H9 (cell line): ENCODE data around the gene C1QTNF1. TPM values are rescaled to one million over a fixed set of nuclear protein-coding genes. Genes with fewer than 3 reads are reported as not detected.
A peak's percentile ranks its signal among the peaks of the same experiment; 100 is the strongest.

ENCODE experiments used
- DNase-seq: peaks from one replicate; pipeline ENCODE4 v3.0.0-alpha.2; 2017
- H2AFZ ChIP-seq: one replicate; pipeline ENCODE4 v1.6.1; 2013; ENCODE audit warnings: mild to moderate bottlenecking, low read length, control low read depth, moderate library complexity
- H2AK5ac ChIP-seq: 2 replicates; pipeline ENCODE4 v1.6.1; 2013; ENCODE audit warnings: low read length, control low read depth, mixed read lengths; ENCODE audit not compliant: insufficient read length
- H2BK120ac ChIP-seq: one replicate; pipeline ENCODE4 v1.6.1; 2013; ENCODE audit warnings: low read depth, mild to moderate bottlenecking, low read length, control low read depth, inconsistent platforms; ENCODE audit not compliant: poor library complexity, severe bottlenecking
- H2BK12ac ChIP-seq: 2 replicates; pipeline ENCODE4 v1.6.1; 2013; ENCODE audit warnings: low read length, control low read depth, mixed read lengths, low read depth; ENCODE audit not compliant: insufficient read length
- H2BK15ac ChIP-seq: 2 replicates; pipeline ENCODE4 v1.6.1; 2013; ENCODE audit warnings: low read depth, low read length, control low read depth
- H2BK20ac ChIP-seq: one replicate; pipeline ENCODE4 v1.6.1; 2013; ENCODE audit warnings: low read depth, mild to moderate bottlenecking, low read length, control low read depth, inconsistent platforms; ENCODE audit not compliant: poor library complexity, severe bottlenecking
- H2BK5ac ChIP-seq: 2 replicates; pipeline ENCODE4 v1.6.1; 2013; ENCODE audit warnings: low read length, control low read depth, mixed read lengths; ENCODE audit not compliant: insufficient read length
- H3K14ac ChIP-seq: 2 replicates; pipeline ENCODE4 v1.6.1; 2013; ENCODE audit warnings: low read length, control low read depth; ENCODE audit not compliant: insufficient read depth
- H3K18ac ChIP-seq: 2 replicates; pipeline ENCODE4 v1.6.1; 2013; ENCODE audit warnings: low read depth, mild to moderate bottlenecking, mixed read lengths, low read length, control low read depth; ENCODE audit not compliant: insufficient read length
- H3K23ac ChIP-seq: 2 replicates; pipeline ENCODE4 v1.6.1; 2013; ENCODE audit warnings: low read length, control low read depth, mixed read lengths, low read depth; ENCODE audit not compliant: insufficient read length
- H3K23me2 ChIP-seq: 2 replicates; pipeline ENCODE4 v1.6.1; 2013; ENCODE audit warnings: low read depth, mild to moderate bottlenecking, mixed read lengths, low read length, control low read depth; ENCODE audit not compliant: insufficient read length, poor library complexity, severe bottlenecking
- H3K27ac ChIP-seq: 2 replicates; pipeline ENCODE4 v1.5.1; 2013; ENCODE audit warnings: low read length, control low read depth, mixed read lengths, low read depth; ENCODE audit not compliant: insufficient read length
- H3K27me3 ChIP-seq: 2 replicates; pipeline ENCODE4 v1.6.1; 2013; ENCODE audit warnings: low read length, control low read depth, inconsistent platforms; ENCODE audit not compliant: insufficient read depth
- H3K4ac ChIP-seq: 2 replicates; pipeline ENCODE4 v1.6.1; 2013; ENCODE audit warnings: low read depth, mild to moderate bottlenecking, control low read depth, inconsistent platforms, low read length, moderate library complexity
- H3K4me1 ChIP-seq: 2 replicates; pipeline ENCODE4 v1.6.1; 2013; ENCODE audit warnings: low read length, control low read depth, inconsistent platforms; ENCODE audit not compliant: insufficient read depth
- H3K4me2 ChIP-seq: 2 replicates; pipeline ENCODE4 v1.6.1; 2013; ENCODE audit warnings: low read length, control low read depth, mixed read lengths; ENCODE audit not compliant: insufficient read length, insufficient read depth
- H3K56ac ChIP-seq: 2 replicates; pipeline ENCODE4 v1.6.1; 2013; ENCODE audit warnings: low read depth, mild to moderate bottlenecking, mixed read lengths, low read length, control low read depth; ENCODE audit not compliant: insufficient read length
- H3K79me1 ChIP-seq: 2 replicates; pipeline ENCODE4 v1.6.1; 2013; ENCODE audit warnings: low read depth, mild to moderate bottlenecking, moderate library complexity, low read length, control low read depth, inconsistent platforms; ENCODE audit not compliant: insufficient read depth, poor library complexity, severe bottlenecking
- H3K79me2 ChIP-seq: 2 replicates; pipeline ENCODE4 v1.6.1; 2013; ENCODE audit warnings: low read length, control low read depth, inconsistent platforms; ENCODE audit not compliant: insufficient read depth
- H3K9ac ChIP-seq: 2 replicates; pipeline ENCODE4 v1.6.1; 2013; ENCODE audit warnings: low read length, control low read depth, mixed read lengths; ENCODE audit not compliant: insufficient read length; ENCODE audit errors: extremely low read depth
- H3K9me3 ChIP-seq: one replicate; pipeline ENCODE4 v1.6.1; 2013; ENCODE audit warnings: low read depth, low read length, inconsistent platforms; ENCODE audit not compliant: control insufficient read depth
- H3T11ph ChIP-seq: one replicate; pipeline ENCODE4 v1.6.1; 2013; ENCODE audit warnings: mild to moderate bottlenecking, low read length, control low read depth, inconsistent platforms
- H4K20me1 ChIP-seq: one replicate; pipeline ENCODE4 v1.6.1; 2013; ENCODE audit not compliant: control insufficient read depth, insufficient read length, insufficient read depth
- H4K5ac ChIP-seq: 2 replicates; pipeline ENCODE4 v1.6.1; 2013; ENCODE audit warnings: low read depth, mild to moderate bottlenecking, mixed read lengths, low read length, control low read depth; ENCODE audit not compliant: insufficient read length
- H4K8ac ChIP-seq: replicated peaks from 2 replicates; pipeline ENCODE4 v1.6.1; 2013; ENCODE audit warnings: low read length, control low read depth, mixed read lengths, low read depth; ENCODE audit not compliant: insufficient read length
- H4K91ac ChIP-seq: 2 replicates; pipeline ENCODE4 v1.6.1; 2013; ENCODE audit warnings: low read depth, mild to moderate bottlenecking, moderate library complexity, mixed read lengths, low read length, control low read depth; ENCODE audit not compliant: insufficient read length
- H3K27ac Mint-ChIP-seq, 3 experiments: 2 replicates in 2 of 3; 3 replicates in 1 of 3; pipeline ENCODE4 v1.8.0; 2020 to 2021; ENCODE audit warnings: mixed read lengths in 3 of 3, mild to moderate bottlenecking in 1 of 3, moderate library complexity in 1 of 3
- H3K27me3 Mint-ChIP-seq: 2 replicates; pipeline ENCODE4 v1.8.0; 2021; ENCODE audit warnings: low read depth, mild to moderate bottlenecking, moderate library complexity, mixed read lengths
- H3K36me3 Mint-ChIP-seq, 3 experiments: 2 replicates in 2 of 3; 3 replicates in 1 of 3; pipeline ENCODE4 v1.8.0; 2020 to 2021; ENCODE audit warnings: low read depth in 3 of 3, mixed read lengths in 3 of 3; ENCODE audit not compliant: insufficient read depth in 1 of 3
- H3K4me1 Mint-ChIP-seq, 2 experiments: 2 replicates each; pipeline ENCODE4 v1.8.0; 2020; ENCODE audit warnings: mixed read lengths in 2 of 2
- H3K4me3 Mint-ChIP-seq, 2 experiments: 2 replicates in 1 of 2; 3 replicates in 1 of 2; pipeline ENCODE4 v1.8.0; 2020 to 2021; ENCODE audit warnings: mild to moderate bottlenecking in 2 of 2, mixed read lengths in 2 of 2, moderate library complexity in 1 of 2
- H3K9me3 Mint-ChIP-seq, 2 experiments: 2 replicates in 1 of 2; 3 replicates in 1 of 2; pipeline ENCODE4 v1.8.0; 2020; ENCODE audit warnings: mild to moderate bottlenecking in 2 of 2, mixed read lengths in 2 of 2, moderate library complexity in 1 of 2
- CTCF ChIP-seq: fragments of 200-600 bp; sonication (generic); conservative IDR thresholded peaks from 3 replicates; pipeline ENCODE4 v1.8.0; 2021; ENCODE audit warnings: antibody characterized with exemption, mild to moderate bottlenecking
- WGBS: extraction: QIAGEN DNeasy Blood & Tissue Kit; methylation state at CpG from one replicate; pipeline ENCODE4 v1.1.7; 2013; ENCODE audit warnings: missing lambda C conversion rate, low lambda C conversion rate, mixed read lengths; ENCODE audit not compliant: insufficient read length; ENCODE audit errors: extremely low coverage; 5-methylcytosine and 5-hydroxymethylcytosine counted together
- total RNA-seq: library from RNA; stranded (reverse); gene quantifications from 2 replicates; pipeline ENCODE4 v1.2.1, GENCODE V29; 2021

C1QTNF1 gene
- total RNA-seq, 1 experiment from 2014 or later = 0.96 TPM

GRCh38 chr17:79075861-79076406 is 52.0 kb downstream of the C1QTNF1 start:
- Histone ChIP-seq H2BK20ac (no peak overlapping the region), H2BK15ac (no peak overlapping the region), H3K79me2 (no peaks in the 10 kb centered on the region), H4K20me1 (no peaks in the 10 kb centered on the region), H3K4me2 (peak overlapping the region; percentile 29), H3K56ac (no peak overlapping the region), H2BK12ac (no peak overlapping the region), H3K4ac (no peak overlapping the region), H3K23ac (no peak overlapping the region), H2BK120ac (no peak overlapping the region), H3T11ph (no peak overlapping the region), H4K91ac (no peak overlapping the region), H3K18ac (no peak overlapping the region), H3K9me3 (no peaks in the 10 kb centered on the region), H3K23me2 (no peaks in the 10 kb centered on the region), H3K9ac (no peak overlapping the region), H3K4me1 (no peaks in the 10 kb centered on the region), H4K8ac (no peak overlapping the region), H4K5ac (no peak overlapping the region), H3K79me1 (no peaks in the 10 kb centered on the region), H3K27me3 (no peaks in the 10 kb centered on the region), H3K14ac (no peak overlapping the region), H2AFZ (no peak overlapping the region), H2BK5ac (no peak overlapping the region), H2AK5ac (no peak overlapping the region), H3K27ac (no peak overlapping the region)
- Mint-ChIP-seq H3K9me3 (no peaks in the 10 kb centered on the region), H3K4me1 (peaks cover 8% of the 10 kb centered on the region in 2 experiments), H3K27me3 (peaks cover 24% of the 10 kb centered on the region), H3K27ac (no peak overlapping the region), H3K4me3 (peak overlapping the region; percentile 77 to 88), H3K36me3 (peaks cover 7 to 29% (median 26%) of the 10 kb centered on the region in 3 experiments)
- TF ChIP-seq CTCF = no peak
- no peak for DNase-seq
- no CpG with 5 or more reads among the region's 9 CpGs for WGBS
